C4-2B (cell line): ENCODE results near the gene ZMPSTE24.

ENCODE experiments used
- CTCF ChIP-seq: fragments of 450-650 bp; conservative IDR thresholded peaks from 2 replicates; pipeline ENCODE4 v1.5.1; 2017; ENCODE audit warnings: mild to moderate bottlenecking
- ZFX ChIP-seq: fragments of 450-650 bp; IDR thresholded peaks from 2 replicates; pipeline ENCODE4 v1.6.1; 2017

- TF ChIP-seq CTCF, result no peak
- no peak for TF ChIP-seq ZFX
Measured at GRCh38 chr1:40299366-40300248, 41.6 kb downstream of the ZMPSTE24 start.
